ENCODE measurements around the gene HMGB3. TPM values are rescaled to one million over a fixed set of nuclear protein-coding genes. Genes with fewer than 3 reads are reported as not detected.

The HMGB3 gene
- total RNA-seq, 1 experiment from 2014 or later, result 95.0 TPM

DNA sequence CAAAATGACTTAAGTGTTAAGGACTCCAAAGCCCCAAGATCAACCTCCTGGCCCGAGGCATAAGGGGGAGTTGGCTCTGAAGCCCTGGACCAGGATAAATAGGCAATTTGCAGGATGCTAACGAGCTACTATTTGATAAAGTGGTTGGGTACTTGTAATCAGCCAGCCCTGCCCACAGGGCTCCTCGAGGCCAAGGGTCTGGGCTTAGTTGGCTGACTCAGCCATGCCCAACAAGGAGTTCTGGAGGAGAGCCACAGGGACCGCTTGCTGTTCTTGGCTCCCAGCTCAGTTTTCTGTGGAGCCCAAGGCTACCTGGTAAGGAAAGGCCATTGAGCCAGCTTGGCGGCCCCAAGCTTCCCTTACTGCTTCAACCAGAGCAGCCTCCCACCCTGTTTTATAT is 7.8 kb downstream of the HMGB3 start:
- Histone ChIP-seq H2AFZ (ENCODE audit: low read length) (no peak overlapping the region), H3K9ac (ENCODE audit: low read length) (no peak overlapping the region), H3K27ac (ENCODE audit: low read length) (no peak overlapping the region), H3F3A (ENCODE audit: low read length, unreplicated experiment) (no peaks in the 10 kb centered on the region), H3K9me3 (ENCODE audit: low read length) (no peaks in the 10 kb centered on the region), H3K79me2 (ENCODE audit: low read length) (peaks cover under 1% of the 10 kb centered on the region), H4K20me1 (ENCODE audit: low read length) (no peaks in the 10 kb centered on the region), H3K4me3 (ENCODE audit: low read length) (no peak overlapping the region), H3K4me1 (ENCODE audit: insufficient read depth, low read length) (no peaks in the 10 kb centered on the region), H3K4me2 (ENCODE audit: low read length) (no peak overlapping the region), H3K36me3 (ENCODE audit: low read depth, low read length) (peaks cover 11% of the 10 kb centered on the region; the same call in 1 of the 2 replicates), H3K27me3 (ENCODE audit: low read length) (no peaks in the 10 kb centered on the region), H3K9me2 (replicated peaks; ENCODE audit: low read length) (no peaks in the 10 kb centered on the region)
- no peak for TF ChIP-seq EZH2 (IDR thresholded peaks at IDR 0.05; ENCODE audit: low read length, unreplicated experiment)
- TF ChIP-seq EZH2phosphoT487 (IDR thresholded peaks at IDR 0.05; ENCODE audit: borderline replicate concordance, low read length), result no peak
- TF ChIP-seq, protein P1, sequence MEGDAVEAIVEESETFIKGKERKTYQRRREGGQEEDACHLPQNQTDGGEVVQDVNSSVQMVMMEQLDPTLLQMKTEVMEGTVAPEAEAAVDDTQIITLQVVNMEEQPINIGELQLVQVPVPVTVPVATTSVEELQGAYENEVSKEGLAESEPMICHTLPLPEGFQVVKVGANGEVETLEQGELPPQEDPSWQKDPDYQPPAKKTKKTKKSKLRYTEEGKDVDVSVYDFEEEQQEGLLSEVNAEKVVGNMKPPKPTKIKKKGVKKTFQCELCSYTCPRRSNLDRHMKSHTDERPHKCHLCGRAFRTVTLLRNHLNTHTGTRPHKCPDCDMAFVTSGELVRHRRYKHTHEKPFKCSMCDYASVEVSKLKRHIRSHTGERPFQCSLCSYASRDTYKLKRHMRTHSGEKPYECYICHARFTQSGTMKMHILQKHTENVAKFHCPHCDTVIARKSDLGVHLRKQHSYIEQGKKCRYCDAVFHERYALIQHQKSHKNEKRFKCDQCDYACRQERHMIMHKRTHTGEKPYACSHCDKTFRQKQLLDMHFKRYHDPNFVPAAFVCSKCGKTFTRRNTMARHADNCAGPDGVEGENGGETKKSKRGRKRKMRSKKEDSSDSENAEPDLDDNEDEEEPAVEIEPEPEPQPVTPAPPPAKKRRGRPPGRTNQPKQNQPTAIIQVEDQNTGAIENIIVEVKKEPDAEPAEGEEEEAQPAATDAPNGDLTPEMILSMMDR (conservative IDR thresholded peaks at IDR 0.05; ENCODE audit: low read depth, low read length), result no peak
- intact Hi-C loops (cut with micrococcal nuclease), result no loop called here
- ATAC-seq, result no peak
- no TSS peak for BruUV-seq (replicated peaks)
- ChIA-PET CTCF (no interaction called here), POLR2A (ENCODE audit: unreplicated experiment) (no interaction called here)
- DNase-seq, result no peak

DNA sequence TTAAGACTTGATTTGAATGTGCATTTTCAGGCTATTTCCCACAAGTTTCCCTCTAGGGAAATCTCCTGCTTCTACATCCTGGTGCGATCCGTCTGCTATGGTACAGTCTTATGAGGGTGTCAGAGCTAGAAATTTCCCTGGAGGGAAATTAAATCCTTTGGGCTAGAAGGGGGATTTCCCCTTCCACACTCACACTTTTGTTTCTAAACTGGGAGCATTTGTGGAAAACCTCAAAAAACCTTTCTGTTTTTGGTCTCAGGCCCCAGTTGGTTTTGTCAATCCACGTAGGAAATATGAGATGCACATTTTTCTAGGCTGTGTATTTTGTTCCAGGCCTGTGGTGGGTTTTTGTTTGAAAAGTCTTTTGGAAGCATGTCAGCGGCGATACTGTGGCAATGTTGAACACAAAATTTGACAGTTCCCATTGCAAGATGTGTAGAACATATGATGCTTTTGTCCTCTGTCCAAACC is 17.8 kb downstream of the HMGB3 start:
- Histone ChIP-seq H3K9me2 (replicated peaks; ENCODE audit: low read length) (no peaks in the 10 kb centered on the region), H3K9ac (ENCODE audit: low read length) (no peak overlapping the region), H3K4me2 (ENCODE audit: low read length) (no peak overlapping the region), H3K79me2 (ENCODE audit: low read length) (no peaks in the 10 kb centered on the region), H3K4me1 (ENCODE audit: insufficient read depth, low read length) (no peaks in the 10 kb centered on the region), H3K9me3 (ENCODE audit: low read length) (no peaks in the 10 kb centered on the region), H4K20me1 (ENCODE audit: low read length) (no peaks in the 10 kb centered on the region), H3K36me3 (ENCODE audit: low read depth, low read length) (no peaks in the 10 kb centered on the region), H2AFZ (ENCODE audit: low read length) (no peak overlapping the region), H3K27ac (ENCODE audit: low read length) (no peak overlapping the region), H3K27me3 (ENCODE audit: low read length) (no peaks in the 10 kb centered on the region), H3K4me3 (ENCODE audit: low read length) (no peak overlapping the region), H3F3A (ENCODE audit: low read length, unreplicated experiment) (no peaks in the 10 kb centered on the region)
- no TSS peak for BruUV-seq (replicated peaks)
- no peak for DNase-seq
- no peak for TF ChIP-seq EZH2phosphoT487 (IDR thresholded peaks at IDR 0.05; ENCODE audit: borderline replicate concordance, low read length)
- TF ChIP-seq, protein P1 (conservative IDR thresholded peaks at IDR 0.05; ENCODE audit: low read depth, low read length), result no peak
- no peak for TF ChIP-seq EZH2 (IDR thresholded peaks at IDR 0.05; ENCODE audit: low read length, unreplicated experiment)
- ChIA-PET POLR2A (ENCODE audit: unreplicated experiment) (no interaction called here), CTCF (no interaction called here)
- intact Hi-C loops (cut with micrococcal nuclease), result no loop called here
- ATAC-seq, result no peak

DNA sequence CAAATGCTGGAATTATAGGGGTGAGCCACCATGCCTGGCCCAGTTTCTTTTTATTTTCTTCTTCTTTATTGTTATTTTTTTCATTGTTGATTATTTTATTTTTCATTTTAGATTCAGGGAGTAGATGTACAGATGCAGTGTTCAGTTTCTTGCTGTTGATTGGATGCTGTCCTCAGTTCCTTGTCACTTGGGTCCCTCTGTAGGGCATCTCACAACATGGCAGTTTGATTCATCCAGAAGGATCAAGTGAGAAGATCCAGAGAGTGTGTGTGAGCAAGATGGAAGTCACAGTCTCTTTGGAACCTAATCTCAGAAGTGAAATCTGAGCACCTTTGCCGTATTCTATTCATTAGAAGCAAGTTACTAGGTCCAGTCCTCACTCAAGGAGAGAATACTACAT is 20.9 kb downstream of the HMGB3 start:
- Histone ChIP-seq H3F3A (ENCODE audit: low read length, unreplicated experiment) (no peaks in the 10 kb centered on the region), H3K4me3 (ENCODE audit: low read length) (no peak overlapping the region), H3K9ac (ENCODE audit: low read length) (no peak overlapping the region), H3K9me3 (ENCODE audit: low read length) (no peaks in the 10 kb centered on the region), H3K27me3 (ENCODE audit: low read length) (no peaks in the 10 kb centered on the region), H3K9me2 (replicated peaks; ENCODE audit: low read length) (no peaks in the 10 kb centered on the region), H3K4me2 (ENCODE audit: low read length) (no peak overlapping the region), H3K27ac (ENCODE audit: low read length) (no peak overlapping the region), H3K36me3 (ENCODE audit: low read depth, low read length) (no peaks in the 10 kb centered on the region), H4K20me1 (ENCODE audit: low read length) (no peaks in the 10 kb centered on the region), H3K79me2 (ENCODE audit: low read length) (no peaks in the 10 kb centered on the region), H2AFZ (ENCODE audit: low read length) (no peak overlapping the region), H3K4me1 (ENCODE audit: insufficient read depth, low read length) (no peaks in the 10 kb centered on the region)
- intact Hi-C loops (cut with micrococcal nuclease), result loop anchor here (1.0 kb wide), 1 partner anchor 232 kb away; no protein-coding TSS in a partner anchor
- DNase-seq, result no peak
- POLR2A ChIA-PET (ENCODE audit: unreplicated experiment), result no interaction called here
- CTCF ChIA-PET, result no interaction called here
- peak; percentile 45; the same call in 1 of the 2 replicates for ATAC-seq
- BruUV-seq (replicated peaks), result no TSS peak
- TF ChIP-seq EZH2 (IDR thresholded peaks at IDR 0.05; ENCODE audit: low read length, unreplicated experiment) (no peak), EZH2phosphoT487 (IDR thresholded peaks at IDR 0.05; ENCODE audit: borderline replicate concordance, low read length) (no peak)
- TF ChIP-seq, protein P1 (conservative IDR thresholded peaks at IDR 0.05; ENCODE audit: low read depth, low read length), result peak; percentile 38; the same call in 1 of the 2 replicates

Data from PC-3 (cell line).